Gastroesophageal sphincter (tissue), 4 donors: ENCODE results near the gene AGRN. TPM values are rescaled to one million over a fixed set of nuclear protein-coding genes. Genes with fewer than 3 reads are reported as not detected.
"Not testable (repeated sequence)": the region's sequence is repeated elsewhere in the genome, so short reads cannot be mapped to it uniquely, and the experiment has no call there.

Source experiments
- ATAC-seq: fragments of 150-250 bp; one replicate; pipeline ENCODE4 v1.9.1; 2016; ENCODE audit warnings: mild to moderate bottlenecking, moderate library complexity
- H3K27ac ChIP-seq, 4 donors: fragments of 200-600 bp; sonication (generic) in 3 of 4; 1 replicate in 3 of 4; 2 replicates in 1 of 4; pipeline ENCODE4 v1.5.1; 2016 to 2019
- H3K27me3 ChIP-seq: fragments of 200-600 bp; sonication (generic); one replicate; pipeline ENCODE4 v1.5.1; 2019
- H3K36me3 ChIP-seq, 2 donors: fragments of 200-600 bp; sonication (generic); one replicate each; pipeline ENCODE4 v1.5.1; 2019; ENCODE audit warnings: control low read depth in 1 of 2
- H3K4me1 ChIP-seq, 3 donors: fragments of 200-600 bp; sonication (generic); 1 replicate in 2 of 3; 2 replicates in 1 of 3; pipeline ENCODE4 v1.5.1; 2016 to 2019; ENCODE audit warnings: control low read depth in 2 of 3
- H3K4me3 ChIP-seq, 2 donors: fragments of 200-600 bp; sonication (generic); one replicate each; pipeline ENCODE4 v1.5.1; 2019; ENCODE audit warnings: mild to moderate bottlenecking in 1 of 2, moderate library complexity in 1 of 2
- H3K9me3 ChIP-seq, 3 donors: fragments of 200-600 bp; sonication (generic); one replicate each; pipeline ENCODE4 v1.5.1; 2017 to 2019; ENCODE audit warnings: control low read depth in 2 of 3
- CTCF ChIP-seq, 4 experiments: fragments of 200-600 bp in 2 of 4; fragments of 450-650 bp in 2 of 4; sonication (generic) in 1 of 4; IDR thresholded peaks; one replicate each; pipeline ENCODE4 v1.5.1; 2017 to 2019; ENCODE audit warnings: antibody characterized with exemption in 4 of 4, mild to moderate bottlenecking in 2 of 4, moderate library complexity in 2 of 4
- EP300 ChIP-seq: sonication (generic); formaldehyde crosslinking; IDR thresholded peaks from one replicate; pipeline ENCODE4 v1.6.1; 2017; ENCODE audit warnings: antibody characterized with exemption, mild to moderate bottlenecking
- POLR2A ChIP-seq, 2 donors: fragments of 450-650 bp; IDR thresholded peaks; one replicate each; pipeline ENCODE4 v1.6.1; 2017; ENCODE audit warnings: antibody characterized with exemption in 2 of 2, mild to moderate bottlenecking in 2 of 2, moderate library complexity in 1 of 2
- POLR2AphosphoS5 ChIP-seq: sonication (generic); formaldehyde crosslinking; IDR thresholded peaks from one replicate; pipeline ENCODE4 v1.6.1; 2017; ENCODE audit warnings: antibody characterized with exemption
- WGBS, 2 donors: methylation state at CpG; one replicate each; pipeline ENCODE4 v1.1.5; 2018; ENCODE audit warnings: low coverage in 1 of 2; 5-methylcytosine and 5-hydroxymethylcytosine counted together
- total RNA-seq, 4 donors: library from RNA; depleted of rRNA; stranded (reverse); fragments of >200 nt; gene quantifications; one replicate each; pipeline ENCODE4 v1.1.0, GENCODE V29; 2016

The AGRN gene
- total RNA-seq, 4 donors from 2014 or later, result 18.0 to 33.6 (median 23.5) TPM

DNA sequence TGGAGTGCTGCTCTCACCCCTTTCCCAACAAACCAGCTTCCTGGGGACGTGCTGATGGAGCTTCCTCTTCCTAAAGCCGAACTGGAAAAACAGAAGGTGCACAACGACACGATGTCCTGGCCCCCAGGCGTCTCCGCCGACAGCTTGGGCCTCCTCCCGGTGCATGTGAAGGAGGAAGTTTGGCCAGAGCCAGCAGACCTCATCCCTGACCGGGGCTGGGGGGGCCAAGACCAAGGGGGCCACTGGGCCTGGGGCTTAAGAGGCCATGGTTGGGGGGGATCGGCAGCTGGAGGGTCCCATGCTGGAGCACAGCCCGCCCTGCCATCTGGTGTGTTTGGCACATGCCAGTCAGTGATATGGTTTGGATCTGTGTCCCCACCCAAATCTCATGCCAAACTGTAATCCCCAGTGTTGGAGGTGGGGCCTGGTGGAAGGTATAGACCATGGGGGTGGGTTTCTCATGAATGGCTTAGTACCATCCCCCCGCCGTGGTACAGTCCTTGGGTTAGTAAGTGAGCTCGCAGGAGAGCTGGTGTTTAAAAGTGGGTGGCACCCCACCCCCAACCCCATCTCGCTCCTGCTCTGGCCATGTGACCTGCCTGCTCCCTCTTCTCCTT is 26.4 kb upstream of the AGRN start:
- H3K36me3 ChIP-seq, result no peaks in the 10 kb centered on the region
- peaks cover 0 to 17% (median 0%) of the 10 kb centered on the region in 3 donors for H3K9me3 ChIP-seq
- H3K4me1 ChIP-seq, result peaks cover 0 to 13% (median 5%) of the 10 kb centered on the region in 3 donors
- H3K27ac ChIP-seq, result no peak overlapping the region
- no peak overlapping the region for H3K4me3 ChIP-seq
- WGBS, 2 donors, result 71% methylated on average over 6 of the region's 15 CpGs; no CpG with 5 or more reads in 1 of the 2 donors
- no peak for TF ChIP-seq POLR2AphosphoS5
- TF ChIP-seq CTCF (IDR thresholded peaks at IDR 0.05), result no peak
- TF ChIP-seq POLR2A (IDR thresholded peaks at IDR 0.05), result no peak
- TF ChIP-seq EP300, result no peak
- peaks cover 26% of the 10 kb centered on the region for H3K27me3 ChIP-seq
- ATAC-seq, result no peak

GRCh38 chr1:994546-994945 is 25.4 kb upstream of the AGRN start:
- H3K36me3 ChIP-seq, H3K4me3 ChIP-seq, ATAC-seq, H3K27ac ChIP-seq: not testable (repeated sequence)
- Histone ChIP-seq H3K9me3 (peaks cover 0 to 17% (median 0%) of the 10 kb centered on the region in 3 donors), H3K4me1 (peaks cover 0 to 23% (median 8%) of the 10 kb centered on the region in 3 donors), H3K27me3 (peaks cover 35% of the 10 kb centered on the region)
- 60 to 93% methylated on average over 1 to 2 of the region's 6 CpGs for WGBS, 2 donors

DNA sequence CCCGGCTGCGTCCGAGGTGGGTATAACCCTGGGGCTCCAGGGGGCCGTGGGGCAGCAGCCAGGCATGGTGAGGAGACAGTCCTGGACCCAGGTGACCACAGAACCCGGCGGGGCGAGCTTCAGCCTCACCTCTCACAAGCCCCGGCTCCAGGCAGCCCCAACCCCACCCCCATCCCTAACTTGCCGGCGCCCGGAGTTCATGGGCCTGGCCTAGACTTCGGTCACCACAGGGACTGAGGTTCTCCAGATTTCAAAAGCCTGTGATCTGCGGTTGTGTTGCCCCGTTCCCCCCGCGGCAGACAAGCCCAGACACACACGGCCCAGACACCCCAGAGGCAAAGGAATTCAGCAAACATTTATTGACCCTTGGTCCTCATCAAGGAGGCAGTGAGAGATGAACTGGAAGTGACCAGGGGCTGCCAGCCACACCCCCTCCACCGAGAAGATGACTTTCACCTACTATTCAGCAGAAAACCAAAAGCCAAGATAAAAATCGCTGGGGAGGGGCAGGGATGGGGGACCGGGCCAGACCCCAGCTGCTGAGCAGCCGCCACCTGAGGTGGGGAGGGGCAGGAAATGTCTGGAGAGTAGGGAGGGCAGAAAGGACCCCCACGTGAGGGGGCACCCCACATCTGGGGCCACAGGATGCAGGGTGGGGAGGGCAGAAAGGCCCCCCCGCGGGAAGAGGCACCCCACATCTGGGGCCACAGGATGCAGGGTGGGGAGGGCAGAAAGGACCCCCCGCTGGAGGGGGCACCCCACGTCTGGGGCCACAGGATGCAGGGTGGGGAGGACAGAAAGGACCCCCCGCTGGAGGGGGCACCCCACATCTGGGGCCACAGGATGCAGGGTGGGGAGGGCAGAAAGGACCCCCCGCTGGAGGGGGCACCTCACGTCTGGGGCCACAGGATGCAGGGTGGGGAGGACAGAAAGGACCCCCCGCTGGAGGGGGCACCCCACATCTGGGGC is 24.0 kb upstream of the AGRN start:
- Histone ChIP-seq H3K27ac (no peak overlapping the region), H3K4me3 (no peak overlapping the region), H3K4me1 (peaks cover 0 to 37% (median 8%) of the 10 kb centered on the region in 3 donors), H3K9me3 (peaks cover 0 to 17% (median 0%) of the 10 kb centered on the region in 3 donors), H3K36me3 (no peaks in the 10 kb centered on the region), H3K27me3 (peaks cover 43% of the 10 kb centered on the region)
- ATAC-seq, result no peak
- 0 to 20% methylated on average over 1 of the region's 30 CpGs for WGBS, 2 donors
- TF ChIP-seq EP300 (no peak), POLR2AphosphoS5 (no peak), CTCF (IDR thresholded peaks at IDR 0.05) (no peak), POLR2A (IDR thresholded peaks at IDR 0.05) (no peak)

DNA sequence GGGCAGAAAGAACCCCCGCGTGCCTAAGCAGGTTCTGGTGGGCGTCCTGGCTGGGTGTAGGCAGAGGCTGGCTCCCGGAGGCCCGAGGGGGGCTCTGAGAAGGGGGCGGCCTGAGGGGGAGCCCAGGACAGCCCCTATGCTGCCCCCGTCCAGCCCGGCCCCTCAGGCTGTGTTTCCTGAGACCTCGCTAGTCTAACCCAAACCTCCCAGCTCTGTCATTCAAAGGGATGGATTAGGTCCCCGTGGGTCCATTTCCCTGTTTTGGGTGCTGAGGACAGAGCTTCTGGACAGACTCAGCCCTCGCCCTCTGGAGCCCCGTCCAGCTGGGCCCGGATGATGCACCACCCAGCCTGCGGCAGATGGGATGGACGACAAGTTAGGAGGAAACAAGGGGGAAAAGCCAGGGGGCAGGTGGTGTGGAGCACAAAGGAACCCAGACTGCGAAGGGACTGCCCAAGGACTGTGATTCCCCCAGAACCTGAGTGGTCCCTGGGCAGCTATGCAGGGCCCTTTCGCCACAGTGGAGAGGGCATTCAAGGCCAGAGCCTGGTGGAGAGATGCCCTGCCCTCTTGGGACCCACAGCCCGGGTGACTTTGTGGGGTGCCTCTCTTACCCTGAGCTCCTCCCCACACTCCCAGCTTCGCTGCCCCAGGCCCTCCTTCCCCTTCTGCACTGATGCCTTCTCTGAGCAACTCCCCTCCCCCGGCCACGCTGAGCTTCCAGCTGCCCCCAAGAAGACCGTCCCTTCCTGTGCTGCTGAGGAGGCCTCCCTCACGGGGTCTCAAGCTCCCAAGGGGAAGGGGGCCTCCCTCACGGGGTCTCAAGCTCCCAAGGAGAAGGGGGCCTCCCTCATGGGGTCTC is 22.8 kb upstream of the AGRN start:
- 70 to 75% methylated on average over 2 to 12 of the region's 24 CpGs for WGBS, 2 donors

More for the DNA sequence above, 22.8 kb upstream of the AGRN start:
- Histone ChIP-seq H3K4me1 (peaks cover 0 to 49% (median 11%) of the 10 kb centered on the region in 3 donors), H3K4me3 (no peak overlapping the region), H3K9me3 (peaks cover 0 to 7% (median 0%) of the 10 kb centered on the region in 3 donors), H3K27me3 (peaks cover 41% of the 10 kb centered on the region), H3K27ac (peak overlapping the region in 1 of 4 donors; percentile 19), H3K36me3 (no peaks in the 10 kb centered on the region)
- no peak for TF ChIP-seq POLR2A (IDR thresholded peaks at IDR 0.05)
- no peak for TF ChIP-seq EP300
- TF ChIP-seq CTCF (IDR thresholded peaks at IDR 0.05), result no peak
- no peak for TF ChIP-seq POLR2AphosphoS5
- no peak for ATAC-seq
